ENCODE results near the gene INTS1. TPM values are rescaled to one million over a fixed set of nuclear protein-coding genes. Genes with fewer than 3 reads are reported as not detected.

The INTS1 gene
- polyA plus RNA-seq, 1 donor from 2014 or later = 21.1 TPM

DNA sequence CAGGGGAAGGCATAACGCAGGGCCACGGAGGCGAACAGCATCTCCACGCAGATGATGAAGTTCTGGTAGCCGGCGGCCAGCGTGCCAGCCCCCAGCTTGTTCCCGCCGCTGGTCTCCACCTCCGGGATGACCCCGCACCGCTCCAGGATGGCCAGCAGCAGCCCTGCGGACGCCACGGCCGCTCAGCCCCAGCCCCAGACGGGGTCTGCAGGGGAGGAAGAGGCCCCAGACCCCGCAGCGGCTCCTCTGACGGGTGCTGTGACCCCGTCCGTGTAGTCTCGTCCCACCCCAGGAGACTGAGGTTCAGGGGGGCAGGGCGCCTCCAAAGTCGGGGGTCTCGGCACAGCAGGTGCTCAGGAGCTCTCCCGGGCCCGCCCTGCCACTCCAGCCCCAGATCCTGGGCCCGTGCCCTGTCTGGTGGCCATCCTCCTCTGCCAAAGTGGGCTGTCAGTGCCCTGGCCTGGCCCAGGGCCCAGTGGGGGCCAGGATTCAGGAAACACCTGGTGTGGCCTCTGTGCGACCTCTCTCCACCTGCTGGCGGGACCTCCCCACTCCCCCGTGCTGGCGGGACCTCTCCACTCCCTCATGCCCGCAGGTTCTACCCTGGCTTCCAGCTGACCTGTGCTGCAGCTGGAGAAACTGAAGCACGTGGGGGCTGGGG lies 43.7 kb upstream of the INTS1 start:
- Histone ChIP-seq H2AFZ (ENCODE audit: low read depth, low read length) (no peak overlapping the region), H3K27me3 (ENCODE audit: insufficient read depth, low read depth, low read length) (no peaks in the 10 kb centered on the region), H3K27ac (ENCODE audit: low read length) (no peak overlapping the region), H3K9me3 (ENCODE audit: low read length) (no peaks in the 10 kb centered on the region), H3K79me2 (replicated peaks; ENCODE audit: insufficient read depth, low read length) (no peaks in the 10 kb centered on the region), H3K9ac (ENCODE audit: low read length) (no peak overlapping the region), H3K4me3 (ENCODE audit: low read length) (no peak overlapping the region), H3F3A (ENCODE audit: insufficient read depth, low read length, poor library complexity, severe bottlenecking) (no peaks in the 10 kb centered on the region), H4K20me1 (ENCODE audit: insufficient read depth) (no peaks in the 10 kb centered on the region), H3K36me3 (ENCODE audit: insufficient read depth, low read length) (no peaks in the 10 kb centered on the region), H3K4me2 (ENCODE audit: low read length) (no peak overlapping the region), H3K9me2 (ENCODE audit: insufficient read depth, low read length) (no peaks in the 10 kb centered on the region)
- TF ChIP-seq EP300 (conservative IDR thresholded peaks at IDR 0.05; ENCODE audit: poor library complexity, severe bottlenecking) (no peak), RAD21 (conservative IDR thresholded peaks at IDR 0.05) (no peak), TAF1 (IDR thresholded peaks at IDR 0.05; ENCODE audit: low read depth) (no peak), SMC3 (conservative IDR thresholded peaks at IDR 0.05; ENCODE audit: poor library complexity) (no peak), MXI1 (conservative IDR thresholded peaks at IDR 0.05; ENCODE audit: poor library complexity, severe bottlenecking) (no peak), POLR2AphosphoS5 (IDR thresholded peaks at IDR 0.05) (no peak), EZH2 (IDR thresholded peaks at IDR 0.05; ENCODE audit: borderline replicate concordance, insufficient read depth, low read length, poor library complexity, severe bottlenecking) (no peak)
- TF ChIP-seq, protein P1, sequence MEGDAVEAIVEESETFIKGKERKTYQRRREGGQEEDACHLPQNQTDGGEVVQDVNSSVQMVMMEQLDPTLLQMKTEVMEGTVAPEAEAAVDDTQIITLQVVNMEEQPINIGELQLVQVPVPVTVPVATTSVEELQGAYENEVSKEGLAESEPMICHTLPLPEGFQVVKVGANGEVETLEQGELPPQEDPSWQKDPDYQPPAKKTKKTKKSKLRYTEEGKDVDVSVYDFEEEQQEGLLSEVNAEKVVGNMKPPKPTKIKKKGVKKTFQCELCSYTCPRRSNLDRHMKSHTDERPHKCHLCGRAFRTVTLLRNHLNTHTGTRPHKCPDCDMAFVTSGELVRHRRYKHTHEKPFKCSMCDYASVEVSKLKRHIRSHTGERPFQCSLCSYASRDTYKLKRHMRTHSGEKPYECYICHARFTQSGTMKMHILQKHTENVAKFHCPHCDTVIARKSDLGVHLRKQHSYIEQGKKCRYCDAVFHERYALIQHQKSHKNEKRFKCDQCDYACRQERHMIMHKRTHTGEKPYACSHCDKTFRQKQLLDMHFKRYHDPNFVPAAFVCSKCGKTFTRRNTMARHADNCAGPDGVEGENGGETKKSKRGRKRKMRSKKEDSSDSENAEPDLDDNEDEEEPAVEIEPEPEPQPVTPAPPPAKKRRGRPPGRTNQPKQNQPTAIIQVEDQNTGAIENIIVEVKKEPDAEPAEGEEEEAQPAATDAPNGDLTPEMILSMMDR (IDR thresholded peaks at IDR 0.05; ENCODE audit: poor library complexity, severe bottlenecking) = no peak
- TF ChIP-seq, protein P2, sequence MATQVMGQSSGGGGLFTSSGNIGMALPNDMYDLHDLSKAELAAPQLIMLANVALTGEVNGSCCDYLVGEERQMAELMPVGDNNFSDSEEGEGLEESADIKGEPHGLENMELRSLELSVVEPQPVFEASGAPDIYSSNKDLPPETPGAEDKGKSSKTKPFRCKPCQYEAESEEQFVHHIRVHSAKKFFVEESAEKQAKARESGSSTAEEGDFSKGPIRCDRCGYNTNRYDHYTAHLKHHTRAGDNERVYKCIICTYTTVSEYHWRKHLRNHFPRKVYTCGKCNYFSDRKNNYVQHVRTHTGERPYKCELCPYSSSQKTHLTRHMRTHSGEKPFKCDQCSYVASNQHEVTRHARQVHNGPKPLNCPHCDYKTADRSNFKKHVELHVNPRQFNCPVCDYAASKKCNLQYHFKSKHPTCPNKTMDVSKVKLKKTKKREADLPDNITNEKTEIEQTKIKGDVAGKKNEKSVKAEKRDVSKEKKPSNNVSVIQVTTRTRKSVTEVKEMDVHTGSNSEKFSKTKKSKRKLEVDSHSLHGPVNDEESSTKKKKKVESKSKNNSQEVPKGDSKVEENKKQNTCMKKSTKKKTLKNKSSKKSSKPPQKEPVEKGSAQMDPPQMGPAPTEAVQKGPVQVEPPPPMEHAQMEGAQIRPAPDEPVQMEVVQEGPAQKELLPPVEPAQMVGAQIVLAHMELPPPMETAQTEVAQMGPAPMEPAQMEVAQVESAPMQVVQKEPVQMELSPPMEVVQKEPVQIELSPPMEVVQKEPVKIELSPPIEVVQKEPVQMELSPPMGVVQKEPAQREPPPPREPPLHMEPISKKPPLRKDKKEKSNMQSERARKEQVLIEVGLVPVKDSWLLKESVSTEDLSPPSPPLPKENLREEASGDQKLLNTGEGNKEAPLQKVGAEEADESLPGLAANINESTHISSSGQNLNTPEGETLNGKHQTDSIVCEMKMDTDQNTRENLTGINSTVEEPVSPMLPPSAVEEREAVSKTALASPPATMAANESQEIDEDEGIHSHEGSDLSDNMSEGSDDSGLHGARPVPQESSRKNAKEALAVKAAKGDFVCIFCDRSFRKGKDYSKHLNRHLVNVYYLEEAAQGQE (IDR thresholded peaks at IDR 0.05; ENCODE audit: borderline replicate concordance) = no peak

DNA sequence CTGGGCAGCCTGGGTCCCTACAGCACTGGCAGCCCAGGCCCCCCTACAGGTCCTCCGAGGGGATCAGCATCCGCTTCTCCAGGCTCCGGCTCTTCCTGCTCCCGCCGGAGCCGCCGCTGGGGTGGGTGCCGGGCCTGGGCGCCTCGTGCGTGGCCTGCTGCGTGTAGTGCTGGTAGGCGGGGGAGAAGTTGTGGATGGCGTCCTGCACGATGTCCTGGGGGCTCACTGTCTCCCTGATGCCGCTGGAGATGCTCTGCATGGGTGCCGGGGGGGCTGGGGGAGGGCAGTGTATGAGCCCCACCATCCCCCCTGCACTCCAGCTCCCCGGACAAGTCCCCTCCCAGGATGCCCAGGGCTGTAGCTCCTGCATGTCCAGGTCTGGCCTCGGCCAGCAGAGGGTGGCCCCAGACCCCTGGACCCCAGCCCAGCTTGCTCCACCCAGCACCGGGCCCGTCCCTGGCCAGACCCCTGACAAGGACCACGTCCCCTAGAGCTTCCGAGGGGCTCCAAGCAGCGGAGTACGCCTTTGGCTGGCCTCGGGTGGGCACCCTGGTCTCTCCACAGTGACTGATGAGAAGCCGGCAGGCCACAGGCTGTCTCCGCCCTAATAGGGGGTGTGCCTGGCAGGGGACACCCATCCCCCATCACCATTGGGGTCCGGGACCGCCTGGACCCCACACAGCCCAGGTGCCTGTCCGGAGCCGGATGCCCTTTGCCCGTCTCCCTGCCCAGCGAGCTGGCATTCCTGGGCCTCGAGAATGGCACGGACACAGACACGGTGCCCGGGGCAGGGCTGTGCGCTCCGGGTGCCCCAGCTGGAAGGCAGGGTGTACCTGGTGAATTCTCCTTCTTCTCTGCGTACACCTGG lies 43.0 kb upstream of the INTS1 start:
- Histone ChIP-seq H4K20me1 (ENCODE audit: insufficient read depth) (no peaks in the 10 kb centered on the region), H3K9ac (ENCODE audit: low read length) (no peak overlapping the region), H3K79me2 (replicated peaks; ENCODE audit: insufficient read depth, low read length) (no peaks in the 10 kb centered on the region), H3K4me3 (ENCODE audit: low read length) (no peak overlapping the region), H2AFZ (ENCODE audit: low read depth, low read length) (no peak overlapping the region), H3K9me2 (ENCODE audit: insufficient read depth, low read length) (no peaks in the 10 kb centered on the region), H3K27me3 (ENCODE audit: insufficient read depth, low read depth, low read length) (no peaks in the 10 kb centered on the region), H3K27ac (ENCODE audit: low read length) (no peak overlapping the region), H3K9me3 (ENCODE audit: low read length) (no peaks in the 10 kb centered on the region), H3K36me3 (ENCODE audit: insufficient read depth, low read length) (no peaks in the 10 kb centered on the region), H3K4me2 (ENCODE audit: low read length) (no peak overlapping the region), H3F3A (ENCODE audit: insufficient read depth, low read length, poor library complexity, severe bottlenecking) (no peaks in the 10 kb centered on the region)
- no peak for TF ChIP-seq MXI1 (conservative IDR thresholded peaks at IDR 0.05; ENCODE audit: poor library complexity, severe bottlenecking)
- no peak for TF ChIP-seq TAF1 (IDR thresholded peaks at IDR 0.05; ENCODE audit: low read depth)
- no peak for TF ChIP-seq EP300 (conservative IDR thresholded peaks at IDR 0.05; ENCODE audit: poor library complexity, severe bottlenecking)
- TF ChIP-seq, protein P1 (IDR thresholded peaks at IDR 0.05; ENCODE audit: poor library complexity, severe bottlenecking) = no peak
- TF ChIP-seq POLR2AphosphoS5 (IDR thresholded peaks at IDR 0.05) = no peak
- TF ChIP-seq, protein P2 (IDR thresholded peaks at IDR 0.05; ENCODE audit: borderline replicate concordance) = no peak
- TF ChIP-seq EZH2 (IDR thresholded peaks at IDR 0.05; ENCODE audit: borderline replicate concordance, insufficient read depth, low read length, poor library complexity, severe bottlenecking) = no peak
- TF ChIP-seq SMC3 (conservative IDR thresholded peaks at IDR 0.05; ENCODE audit: poor library complexity) = no peak
- no peak for TF ChIP-seq RAD21 (conservative IDR thresholded peaks at IDR 0.05)
